ENCODE results near the gene ASPSCR1. TPM values are rescaled to one million over a fixed set of nuclear protein-coding genes. Genes with fewer than 3 reads are reported as not detected.
A peak's percentile ranks its signal among the peaks of the same experiment; 100 is the strongest.

Gene ASPSCR1
- total and polyA plus RNA-seq, 2 of the 13 experiments (the other 11 are each of a cell fraction or from before 2014, with no cell fraction given), result 274 to 314 TPM

DNA sequence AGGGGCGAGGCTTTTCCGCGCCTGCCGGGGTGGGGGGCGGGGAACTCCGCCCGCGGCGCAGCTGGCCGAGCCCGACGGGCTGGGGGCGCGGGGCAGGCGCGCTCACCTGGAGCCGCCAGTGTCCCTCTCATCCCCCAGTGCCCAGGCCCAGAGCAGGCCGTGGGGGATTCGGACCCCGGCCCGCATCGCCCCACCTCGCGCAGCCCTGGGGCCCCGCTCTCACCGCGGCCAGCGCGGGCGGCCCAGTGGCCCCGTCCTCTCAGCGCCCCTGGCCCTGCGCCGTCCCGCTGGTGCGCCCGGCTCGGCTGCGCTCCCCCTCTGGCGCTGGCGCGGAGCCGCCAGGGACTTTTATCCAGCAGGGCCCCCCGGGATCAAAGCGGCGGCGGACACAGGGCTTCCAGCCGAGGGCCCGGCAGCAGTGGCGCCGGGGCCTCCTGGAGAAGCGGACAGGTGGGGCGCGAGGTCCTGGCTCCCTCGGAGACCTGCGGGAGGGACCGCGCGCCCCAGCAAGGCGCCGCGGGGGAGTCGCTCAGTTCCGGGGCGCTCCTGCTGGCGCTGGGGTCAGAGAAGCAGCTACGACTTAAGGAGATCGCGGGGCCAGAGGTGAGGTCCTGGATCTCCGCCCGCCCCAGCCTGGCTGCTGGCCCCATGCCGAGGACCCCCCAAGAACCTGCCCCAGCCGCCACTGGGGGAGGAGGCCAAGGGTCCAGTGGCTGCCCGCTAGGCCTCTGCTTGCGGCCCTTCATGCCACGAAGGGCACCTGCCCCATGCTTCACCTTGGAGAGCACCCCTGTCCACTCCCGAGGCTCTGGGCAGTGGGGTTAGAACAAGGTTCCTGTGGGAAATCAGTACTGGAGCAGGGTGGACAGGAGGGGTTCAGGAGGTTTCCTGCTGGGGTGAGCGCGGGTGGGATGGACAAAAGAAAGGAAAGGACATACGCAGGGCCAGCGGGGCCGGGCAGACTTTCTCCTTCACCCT, 15.6 kb upstream of the ASPSCR1 start (continued):
- no peak for TF ChIP-seq ZSCAN20 (CRISPR knock-in tag; IDR thresholded peaks at IDR 0.05; ENCODE audit: borderline replicate concordance)
- TF ChIP-seq MED13 (CRISPR knock-in tag; IDR thresholded peaks at IDR 0.05), result no peak
- TF ChIP-seq MEIS2 (CRISPR knock-in tag; IDR thresholded peaks at IDR 0.05), result no peak
- TF ChIP-seq SIN3B (IDR thresholded peaks at IDR 0.05; ENCODE audit: low read length), result no peak
- TF ChIP-seq HNRNPLL (IDR thresholded peaks at IDR 0.05; ENCODE audit: low read depth, low read length, poor library complexity, severe bottlenecking), result peak; percentile 67
- TF ChIP-seq AGO1 (IDR thresholded peaks at IDR 0.05; ENCODE audit: low read depth, low read length, poor library complexity, severe bottlenecking), result no peak
- TF ChIP-seq BRD4 (CRISPR knock-in tag; IDR thresholded peaks at IDR 0.05), result peak; percentile 59
- no peak for TF ChIP-seq ZNF790 (CRISPR knock-in tag; IDR thresholded peaks at IDR 0.05; ENCODE audit: borderline replicate concordance)
- TF ChIP-seq, protein P1, sequence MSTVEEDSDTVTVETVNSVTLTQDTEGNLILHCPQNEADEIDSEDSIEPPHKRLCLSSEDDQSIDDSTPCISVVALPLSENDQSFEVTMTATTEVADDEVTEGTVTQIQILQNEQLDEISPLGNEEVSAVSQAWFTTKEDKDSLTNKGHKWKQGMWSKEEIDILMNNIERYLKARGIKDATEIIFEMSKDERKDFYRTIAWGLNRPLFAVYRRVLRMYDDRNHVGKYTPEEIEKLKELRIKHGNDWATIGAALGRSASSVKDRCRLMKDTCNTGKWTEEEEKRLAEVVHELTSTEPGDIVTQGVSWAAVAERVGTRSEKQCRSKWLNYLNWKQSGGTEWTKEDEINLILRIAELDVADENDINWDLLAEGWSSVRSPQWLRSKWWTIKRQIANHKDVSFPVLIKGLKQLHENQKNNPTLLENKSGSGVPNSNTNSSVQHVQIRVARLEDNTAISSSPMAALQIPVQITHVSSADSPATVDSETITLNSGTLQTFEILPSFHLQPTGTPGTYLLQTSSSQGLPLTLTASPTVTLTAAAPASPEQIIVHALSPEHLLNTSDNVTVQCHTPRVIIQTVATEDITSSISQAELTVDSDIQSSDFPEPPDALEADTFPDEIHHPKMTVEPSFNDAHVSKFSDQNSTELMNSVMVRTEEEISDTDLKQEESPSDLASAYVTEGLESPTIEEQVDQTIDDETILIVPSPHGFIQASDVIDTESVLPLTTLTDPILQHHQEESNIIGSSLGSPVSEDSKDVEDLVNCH (CRISPR knock-in tag; IDR thresholded peaks at IDR 0.05), result no peak
- TF ChIP-seq ZNF543 (CRISPR knock-in tag; IDR thresholded peaks at IDR 0.05), result peak; percentile 11; the same call in 1 of the 2 replicates
- TF ChIP-seq, protein P2, sequence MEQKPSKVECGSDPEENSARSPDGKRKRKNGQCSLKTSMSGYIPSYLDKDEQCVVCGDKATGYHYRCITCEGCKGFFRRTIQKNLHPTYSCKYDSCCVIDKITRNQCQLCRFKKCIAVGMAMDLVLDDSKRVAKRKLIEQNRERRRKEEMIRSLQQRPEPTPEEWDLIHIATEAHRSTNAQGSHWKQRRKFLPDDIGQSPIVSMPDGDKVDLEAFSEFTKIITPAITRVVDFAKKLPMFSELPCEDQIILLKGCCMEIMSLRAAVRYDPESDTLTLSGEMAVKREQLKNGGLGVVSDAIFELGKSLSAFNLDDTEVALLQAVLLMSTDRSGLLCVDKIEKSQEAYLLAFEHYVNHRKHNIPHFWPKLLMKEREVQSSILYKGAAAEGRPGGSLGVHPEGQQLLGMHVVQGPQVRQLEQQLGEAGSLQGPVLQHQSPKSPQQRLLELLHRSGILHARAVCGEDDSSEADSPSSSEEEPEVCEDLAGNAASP (CRISPR knock-in tag; IDR thresholded peaks at IDR 0.05; ENCODE audit: borderline replicate concordance), result 0 out of 2 replicates have a peak, but pooled peaks have one; percentile 9
- no peak for TF ChIP-seq ZNF678 (CRISPR knock-in tag; IDR thresholded peaks at IDR 0.05)
- TF ChIP-seq, protein P3, sequence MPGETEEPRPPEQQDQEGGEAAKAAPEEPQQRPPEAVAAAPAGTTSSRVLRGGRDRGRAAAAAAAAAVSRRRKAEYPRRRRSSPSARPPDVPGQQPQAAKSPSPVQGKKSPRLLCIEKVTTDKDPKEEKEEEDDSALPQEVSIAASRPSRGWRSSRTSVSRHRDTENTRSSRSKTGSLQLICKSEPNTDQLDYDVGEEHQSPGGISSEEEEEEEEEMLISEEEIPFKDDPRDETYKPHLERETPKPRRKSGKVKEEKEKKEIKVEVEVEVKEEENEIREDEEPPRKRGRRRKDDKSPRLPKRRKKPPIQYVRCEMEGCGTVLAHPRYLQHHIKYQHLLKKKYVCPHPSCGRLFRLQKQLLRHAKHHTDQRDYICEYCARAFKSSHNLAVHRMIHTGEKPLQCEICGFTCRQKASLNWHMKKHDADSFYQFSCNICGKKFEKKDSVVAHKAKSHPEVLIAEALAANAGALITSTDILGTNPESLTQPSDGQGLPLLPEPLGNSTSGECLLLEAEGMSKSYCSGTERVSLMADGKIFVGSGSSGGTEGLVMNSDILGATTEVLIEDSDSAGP (CRISPR knock-in tag; IDR thresholded peaks at IDR 0.05; ENCODE audit: borderline replicate concordance), result 0 out of 2 replicates have a peak, but pooled peaks have one; percentile 49
- TF ChIP-seq SPEN (CRISPR knock-in tag; IDR thresholded peaks at IDR 0.05; ENCODE audit: low read depth), result peak; percentile 12; the same call in 1 of the 2 replicates
- TF ChIP-seq, protein P4, sequence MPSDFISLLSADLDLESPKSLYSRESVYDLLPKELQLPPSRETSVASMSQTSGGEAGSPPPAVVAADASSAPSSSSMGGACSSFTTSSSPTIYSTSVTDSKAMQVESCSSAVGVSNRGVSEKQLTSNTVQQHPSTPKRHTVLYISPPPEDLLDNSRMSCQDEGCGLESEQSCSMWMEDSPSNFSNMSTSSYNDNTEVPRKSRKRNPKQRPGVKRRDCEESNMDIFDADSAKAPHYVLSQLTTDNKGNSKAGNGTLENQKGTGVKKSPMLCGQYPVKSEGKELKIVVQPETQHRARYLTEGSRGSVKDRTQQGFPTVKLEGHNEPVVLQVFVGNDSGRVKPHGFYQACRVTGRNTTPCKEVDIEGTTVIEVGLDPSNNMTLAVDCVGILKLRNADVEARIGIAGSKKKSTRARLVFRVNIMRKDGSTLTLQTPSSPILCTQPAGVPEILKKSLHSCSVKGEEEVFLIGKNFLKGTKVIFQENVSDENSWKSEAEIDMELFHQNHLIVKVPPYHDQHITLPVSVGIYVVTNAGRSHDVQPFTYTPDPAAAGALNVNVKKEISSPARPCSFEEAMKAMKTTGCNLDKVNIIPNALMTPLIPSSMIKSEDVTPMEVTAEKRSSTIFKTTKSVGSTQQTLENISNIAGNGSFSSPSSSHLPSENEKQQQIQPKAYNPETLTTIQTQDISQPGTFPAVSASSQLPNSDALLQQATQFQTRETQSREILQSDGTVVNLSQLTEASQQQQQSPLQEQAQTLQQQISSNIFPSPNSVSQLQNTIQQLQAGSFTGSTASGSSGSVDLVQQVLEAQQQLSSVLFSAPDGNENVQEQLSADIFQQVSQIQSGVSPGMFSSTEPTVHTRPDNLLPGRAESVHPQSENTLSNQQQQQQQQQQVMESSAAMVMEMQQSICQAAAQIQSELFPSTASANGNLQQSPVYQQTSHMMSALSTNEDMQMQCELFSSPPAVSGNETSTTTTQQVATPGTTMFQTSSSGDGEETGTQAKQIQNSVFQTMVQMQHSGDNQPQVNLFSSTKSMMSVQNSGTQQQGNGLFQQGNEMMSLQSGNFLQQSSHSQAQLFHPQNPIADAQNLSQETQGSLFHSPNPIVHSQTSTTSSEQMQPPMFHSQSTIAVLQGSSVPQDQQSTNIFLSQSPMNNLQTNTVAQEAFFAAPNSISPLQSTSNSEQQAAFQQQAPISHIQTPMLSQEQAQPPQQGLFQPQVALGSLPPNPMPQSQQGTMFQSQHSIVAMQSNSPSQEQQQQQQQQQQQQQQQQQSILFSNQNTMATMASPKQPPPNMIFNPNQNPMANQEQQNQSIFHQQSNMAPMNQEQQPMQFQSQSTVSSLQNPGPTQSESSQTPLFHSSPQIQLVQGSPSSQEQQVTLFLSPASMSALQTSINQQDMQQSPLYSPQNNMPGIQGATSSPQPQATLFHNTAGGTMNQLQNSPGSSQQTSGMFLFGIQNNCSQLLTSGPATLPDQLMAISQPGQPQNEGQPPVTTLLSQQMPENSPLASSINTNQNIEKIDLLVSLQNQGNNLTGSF (CRISPR knock-in tag; IDR thresholded peaks at IDR 0.05), result peak; percentile 15; the same call in 1 of the 2 replicates
- TF ChIP-seq KMT2A (CRISPR knock-in tag; IDR thresholded peaks at IDR 0.05), result no peak
- TF ChIP-seq ZNF33B (CRISPR knock-in tag; IDR thresholded peaks at IDR 0.05), result peak; percentile 22; the same call in 1 of the 2 replicates
